ENCODE results near the gene SETD2.

DNA sequence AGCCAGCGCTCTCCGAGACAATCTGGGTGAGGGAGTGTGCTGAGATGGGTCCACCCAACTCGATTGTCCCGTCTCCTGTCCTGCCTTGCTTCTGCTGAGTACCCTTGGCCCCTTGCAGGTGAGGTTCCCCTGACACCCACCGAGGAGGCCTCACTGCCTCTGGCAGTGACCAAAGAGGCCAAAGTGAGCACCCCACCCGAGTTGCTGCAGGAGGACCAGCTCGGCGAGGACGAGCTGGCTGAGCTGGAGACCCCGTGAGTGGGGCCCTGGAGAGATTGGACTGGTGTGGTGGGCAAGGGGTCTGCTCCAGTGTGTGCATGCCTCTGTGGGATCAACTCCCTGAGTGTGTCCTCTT lies 160.9 kb downstream of the SETD2 start:
- TF ChIP-seq POLR2A (IDR thresholded peaks at IDR 0.05; ENCODE audit: low read length) (no peak), GATA1 (IDR thresholded peaks at IDR 0.05; ENCODE audit: low read depth, low read length) (no peak)
